HG03103 (cell line): ENCODE data around the gene STARD10.
A peak's percentile ranks its signal among the peaks of the same experiment; 100 is the strongest.

Source experiments
- ATAC-seq: cut with Tn5 transposase; IDR thresholded peaks from one replicate; pipeline ENCODE4 v1.9.1; 2021; ENCODE audit warnings: low read depth; ENCODE audit not compliant: unreplicated experiment

STARD10 gene

DNA sequence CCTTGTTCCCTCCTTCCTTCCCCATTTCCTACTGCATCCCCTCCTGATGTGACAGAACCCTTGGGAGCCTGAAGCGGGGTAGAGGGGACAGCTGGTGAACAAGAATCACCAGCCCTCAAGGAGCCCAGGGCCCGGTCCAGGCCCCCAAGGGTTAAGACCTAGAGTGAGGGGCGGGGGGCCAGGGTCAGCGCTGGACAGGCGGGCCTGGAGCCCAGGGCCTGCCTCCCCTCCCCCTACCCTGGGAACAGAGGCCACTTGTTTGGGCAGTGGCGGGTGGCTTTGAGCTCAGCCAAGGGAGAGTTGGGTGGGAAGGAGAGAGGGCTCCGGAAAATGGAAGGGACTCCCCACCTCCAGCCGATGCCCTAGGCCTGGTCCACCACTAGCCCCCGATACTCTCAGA is 43.8 kb downstream of the STARD10 start:
- no peak for ATAC-seq

DNA sequence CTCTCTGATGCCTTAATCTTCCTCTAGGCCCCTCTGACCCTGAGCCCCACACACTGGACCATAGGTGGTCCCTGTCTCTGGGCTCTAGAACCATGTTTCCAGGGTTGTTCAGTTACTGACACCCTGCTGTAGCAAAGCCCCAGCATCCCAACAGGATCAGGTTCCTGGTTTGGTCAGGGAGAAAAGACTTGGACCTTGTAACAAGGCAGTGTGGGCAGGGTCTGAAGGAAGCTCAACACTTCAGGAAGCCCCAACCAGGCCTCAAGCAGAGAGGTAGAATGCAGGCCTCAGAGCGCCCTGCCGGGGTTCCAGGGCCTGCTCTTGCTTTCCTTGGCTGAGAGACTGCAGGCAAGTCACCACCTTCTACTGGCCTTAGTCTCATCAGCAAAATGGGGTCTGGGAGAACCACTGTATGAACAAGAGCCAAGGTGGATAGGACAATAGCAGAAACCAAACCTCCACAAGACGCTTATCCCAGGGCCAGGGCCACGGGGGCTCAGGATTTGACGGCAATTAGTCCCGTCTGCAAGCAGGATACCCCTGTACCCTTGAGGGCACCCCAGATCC is 46.5 kb downstream of the STARD10 start:
- no peak for ATAC-seq

DNA sequence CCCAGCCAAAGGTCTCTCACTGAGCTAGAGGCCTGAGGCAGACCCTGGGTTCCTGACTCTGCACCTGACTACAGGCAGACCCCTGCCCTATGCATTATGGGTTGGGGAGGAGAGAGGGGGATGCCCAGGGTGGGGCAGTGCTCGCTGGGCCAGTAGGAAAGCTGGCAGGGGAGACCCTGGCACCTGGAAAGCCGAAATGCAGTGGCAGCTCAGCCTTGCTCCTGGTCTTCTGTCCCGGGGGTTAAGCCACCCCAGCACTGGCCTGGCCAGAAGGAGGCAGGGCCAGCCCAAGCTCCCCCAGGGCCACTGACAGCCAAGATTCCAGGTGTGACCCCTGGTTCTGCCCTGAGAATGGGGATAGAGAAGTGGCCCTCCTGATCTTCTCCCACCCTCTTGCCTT is 47.0 kb downstream of the STARD10 start:
- ATAC-seq: no peak

DNA sequence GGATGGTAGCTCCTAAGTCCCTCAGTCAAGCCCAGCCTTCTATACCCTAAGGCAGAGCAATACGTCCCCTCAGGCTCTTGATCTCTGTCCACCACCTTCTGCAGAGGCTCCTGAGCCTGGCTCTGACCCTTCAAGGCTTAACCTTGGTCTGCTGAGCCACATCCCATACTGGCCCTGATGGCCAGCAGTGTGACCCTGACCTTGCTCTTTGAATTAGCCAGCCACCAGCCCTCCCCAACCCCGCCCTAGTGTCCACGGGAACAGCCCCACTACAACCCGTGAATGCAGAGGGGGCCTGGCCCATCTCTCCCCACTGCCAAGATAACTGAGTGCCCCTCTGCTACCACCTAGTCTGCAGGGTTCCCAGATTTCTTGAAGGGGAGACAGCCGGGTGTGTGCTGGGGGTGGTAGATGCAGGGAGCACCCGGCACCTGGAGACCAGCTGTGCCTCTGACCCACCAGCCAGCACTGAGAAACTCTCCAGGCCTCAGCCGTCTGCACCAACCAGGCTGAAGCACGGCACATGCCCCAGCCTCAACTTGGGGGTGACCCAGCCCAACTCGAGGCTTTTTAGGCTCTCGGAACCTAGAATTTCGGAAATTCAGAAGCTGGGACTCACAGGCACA is 47.8 kb downstream of the STARD10 start:
- no peak for ATAC-seq

DNA sequence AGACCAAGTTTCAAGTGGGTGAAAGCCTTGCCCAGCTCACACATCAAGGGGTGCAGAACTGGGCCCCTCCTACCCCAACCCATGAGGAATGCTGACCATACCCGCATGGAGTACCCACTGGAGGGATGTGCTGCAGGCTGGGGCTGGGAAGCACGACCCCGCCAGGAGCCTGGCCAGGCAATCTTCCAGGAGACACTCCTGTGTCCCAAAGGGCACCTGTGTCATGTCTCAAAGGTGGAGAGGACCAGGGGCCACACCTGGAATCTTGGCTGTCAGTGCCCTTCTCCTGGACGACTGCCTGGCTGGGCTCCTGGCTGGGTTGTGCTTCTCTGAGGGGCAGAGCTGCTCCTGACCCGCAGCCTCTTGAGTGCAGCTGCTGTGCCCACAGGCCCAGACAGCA is 48.3 kb downstream of the STARD10 start:
- no peak for ATAC-seq

DNA sequence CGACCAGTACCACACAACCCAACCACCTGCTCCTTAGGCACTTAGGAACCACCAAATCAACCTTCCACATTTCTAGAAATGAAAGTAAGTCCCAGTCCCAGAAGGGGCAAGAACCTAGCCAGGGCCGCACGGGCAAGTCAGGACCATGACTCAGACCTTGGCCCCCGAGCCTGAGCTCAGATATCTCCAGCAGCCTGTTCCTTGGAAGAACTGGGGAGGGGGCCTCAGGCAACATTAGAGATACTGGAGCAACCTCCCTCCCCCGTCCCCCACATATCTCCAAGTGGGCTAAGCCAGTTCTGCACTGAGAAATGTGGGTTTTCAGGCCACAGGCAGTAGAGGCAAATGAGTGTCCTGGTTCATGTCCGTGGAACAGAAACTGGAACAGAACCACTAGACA is 49.4 kb downstream of the STARD10 start:
- ATAC-seq: no peak

DNA sequence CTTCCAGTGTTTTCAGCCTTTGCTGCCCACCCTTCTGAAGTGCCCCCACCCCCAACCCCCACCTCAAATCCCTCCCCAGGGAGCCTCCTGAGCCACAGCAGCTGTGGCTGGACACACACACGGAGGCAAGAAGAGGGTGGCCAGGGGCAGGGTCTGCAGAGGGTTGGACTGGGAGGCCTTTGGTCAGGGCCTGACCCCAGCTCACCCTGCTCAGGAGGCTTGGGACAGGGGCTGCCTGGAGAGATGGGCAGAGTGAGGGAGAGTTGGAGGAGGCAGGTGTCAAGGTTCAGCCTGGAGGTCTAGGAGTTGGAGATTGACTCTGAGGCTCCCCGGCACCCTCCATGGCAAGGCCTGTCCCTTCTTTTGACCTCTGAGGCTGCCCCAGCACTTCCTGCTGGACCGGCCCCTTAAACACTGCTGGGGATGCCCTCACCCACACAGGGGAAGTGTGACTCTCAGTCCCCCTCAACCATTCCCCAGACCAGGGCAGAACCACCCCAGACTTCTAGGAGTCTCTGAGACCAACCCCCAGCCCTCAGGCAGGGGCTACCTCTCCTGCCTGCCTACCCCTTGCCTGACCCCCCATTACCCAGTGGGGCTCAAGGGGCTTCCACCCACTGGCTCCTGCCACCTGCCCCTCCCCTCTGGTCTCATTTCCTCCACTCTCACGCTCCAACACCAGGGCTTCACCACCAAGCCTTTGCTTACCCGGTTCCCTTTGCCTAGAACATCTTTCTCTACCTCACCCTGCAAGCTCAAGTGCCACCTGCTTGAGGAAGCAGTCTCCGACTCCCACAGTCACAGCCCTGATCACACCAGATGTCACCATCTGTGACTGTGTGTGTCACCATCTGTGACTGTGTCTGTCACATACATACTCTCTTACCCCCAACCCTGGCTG is 50.3 kb downstream of the STARD10 start:
- no peak for ATAC-seq

DNA sequence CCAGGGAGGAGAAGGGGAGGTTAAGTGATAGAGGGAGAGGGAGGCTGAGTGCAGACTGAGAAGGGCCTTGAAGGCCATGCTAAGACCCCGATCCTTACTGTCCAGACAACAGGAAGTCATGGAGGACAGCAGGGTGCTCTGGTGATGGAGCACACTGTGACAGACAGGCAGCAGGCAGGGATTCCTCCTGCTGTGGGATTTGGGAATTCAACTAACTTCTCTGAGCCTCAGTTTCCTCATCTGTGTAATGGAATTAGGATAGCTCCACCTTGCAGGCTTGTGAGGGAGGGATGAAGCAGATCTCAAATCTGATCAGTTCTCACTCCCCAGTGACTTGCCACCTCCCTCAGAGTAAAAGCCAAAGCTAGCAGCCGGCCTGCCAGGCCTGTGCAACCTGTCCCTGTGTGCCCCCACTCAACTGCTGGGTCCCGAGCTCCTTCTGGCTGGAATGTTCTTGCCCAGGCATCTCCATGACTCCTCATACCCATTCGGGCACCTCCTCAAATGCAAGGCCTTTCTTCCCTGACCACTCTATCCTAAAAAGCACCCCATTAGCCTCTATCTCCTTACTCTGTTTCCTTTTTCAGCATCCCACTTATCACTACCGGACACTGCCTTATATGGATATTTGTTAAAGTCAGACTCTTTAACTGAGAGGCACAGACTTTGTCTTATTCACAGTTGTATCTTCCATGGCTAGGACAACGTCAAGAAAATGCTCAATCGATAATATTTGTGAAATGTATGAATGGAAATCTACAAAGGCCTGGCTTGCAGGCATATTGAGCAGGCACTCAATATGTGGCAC is 51.1 kb downstream of the STARD10 start:
- no peak for ATAC-seq

DNA sequence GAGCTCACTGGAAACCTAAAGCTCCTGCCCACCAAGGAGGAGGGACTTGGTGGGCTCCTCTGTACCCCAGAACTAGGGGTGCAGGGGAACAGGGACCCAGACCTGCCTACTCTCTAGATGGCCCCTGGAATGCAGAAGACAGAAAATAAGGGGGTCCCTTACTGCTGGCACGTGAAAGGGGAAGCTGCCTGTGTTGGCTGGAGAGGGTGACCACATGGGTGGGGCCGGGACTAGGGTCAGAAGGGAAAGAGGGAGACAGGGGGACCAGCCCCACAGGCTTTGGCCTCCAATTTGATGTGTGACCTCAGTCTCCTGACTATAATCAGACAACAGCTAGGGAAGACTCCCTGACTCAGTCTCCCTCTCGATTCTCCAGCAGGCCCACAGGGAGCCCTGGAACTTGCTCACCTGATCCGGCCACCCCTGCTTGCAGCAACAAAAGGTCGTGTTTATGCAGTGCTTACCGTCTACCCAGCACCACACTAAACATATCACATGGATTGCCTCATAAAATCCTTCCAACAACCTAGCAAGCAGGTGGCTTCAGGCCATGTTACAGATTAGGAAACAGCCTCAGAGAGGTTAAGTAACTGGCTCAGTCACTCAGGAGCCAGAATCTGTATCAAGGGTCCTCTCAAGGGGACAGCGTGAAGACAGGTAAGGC is 51.9 kb downstream of the STARD10 start:
- ATAC-seq: no peak

DNA sequence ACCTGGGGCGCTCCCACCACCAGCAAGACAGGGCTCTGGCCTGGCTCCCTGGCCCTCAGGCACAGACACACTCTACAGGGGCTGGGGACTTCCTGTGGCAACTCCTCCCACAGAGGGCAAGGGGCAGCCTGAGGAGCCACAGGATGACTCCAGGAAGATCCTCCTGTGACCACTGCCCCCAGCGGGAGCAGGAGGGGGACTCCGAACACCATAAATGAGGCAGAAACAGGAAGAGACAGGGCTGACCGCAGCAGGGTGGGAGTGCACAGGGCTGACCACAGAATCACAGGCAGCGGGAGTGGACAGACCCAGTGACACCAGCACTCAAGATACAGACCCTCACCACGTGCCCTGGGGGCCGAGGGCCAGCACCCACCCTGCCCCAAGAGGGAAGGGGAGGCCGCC is 52.4 kb downstream of the STARD10 start:
- ATAC-seq: no peak

DNA sequence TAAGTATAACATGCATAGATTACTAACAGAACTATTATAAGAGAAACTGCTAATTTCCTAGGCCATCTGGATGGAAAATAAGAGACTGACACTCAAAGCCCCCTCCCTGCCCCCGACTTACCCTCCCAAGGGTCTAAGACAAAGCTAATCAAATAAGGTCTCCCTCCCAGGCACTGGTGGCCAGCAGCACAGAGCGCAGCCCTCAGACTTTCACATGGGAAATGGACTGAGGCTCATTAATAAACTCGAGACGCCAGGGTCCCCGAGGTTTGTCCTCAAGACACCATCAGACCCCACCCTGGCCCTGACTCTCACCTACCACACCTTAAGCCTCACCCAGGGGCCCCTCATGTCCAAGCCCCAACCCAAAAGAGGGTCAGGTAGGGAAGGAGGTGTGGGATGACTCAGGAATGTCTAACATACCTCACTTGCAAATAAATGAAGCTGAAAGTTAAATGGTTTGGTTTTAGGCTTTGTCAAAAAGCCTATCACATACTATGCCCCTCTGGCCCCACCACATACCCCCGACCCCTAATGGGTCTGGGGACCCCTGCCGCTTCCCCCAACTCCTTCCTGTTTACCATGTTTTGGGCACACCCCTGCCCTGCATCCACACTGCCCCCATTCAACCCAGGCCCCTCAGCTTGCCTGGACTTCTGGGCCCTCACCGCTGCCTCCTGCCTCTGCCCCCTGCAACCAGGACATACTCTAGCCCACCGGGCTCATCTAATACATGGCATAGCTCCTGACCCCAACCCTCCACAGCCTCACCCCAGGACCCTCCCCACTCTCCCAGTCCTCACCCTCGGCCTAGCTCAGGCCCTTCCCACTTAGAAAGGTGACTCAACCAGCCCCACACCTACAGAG is 53.1 kb downstream of the STARD10 start:
- no peak for ATAC-seq

DNA sequence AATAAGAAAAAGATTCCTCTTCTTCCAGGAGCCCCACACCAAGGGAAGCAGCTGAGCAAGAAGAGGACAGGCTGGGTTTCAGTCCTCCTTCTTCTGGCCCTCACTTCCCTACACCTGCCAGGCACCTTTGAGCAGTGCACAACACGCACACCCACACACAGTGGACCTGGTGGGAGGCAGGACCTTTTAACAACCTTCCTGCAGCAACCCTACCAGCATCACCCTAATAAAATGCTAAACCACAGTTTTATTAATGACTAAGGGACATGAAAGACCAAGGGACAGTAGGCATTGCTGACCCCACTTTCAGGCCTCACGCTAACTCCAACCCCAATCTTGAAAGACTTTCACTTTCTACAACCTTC is 53.8 kb downstream of the STARD10 start:
- ATAC-seq: no peak

DNA sequence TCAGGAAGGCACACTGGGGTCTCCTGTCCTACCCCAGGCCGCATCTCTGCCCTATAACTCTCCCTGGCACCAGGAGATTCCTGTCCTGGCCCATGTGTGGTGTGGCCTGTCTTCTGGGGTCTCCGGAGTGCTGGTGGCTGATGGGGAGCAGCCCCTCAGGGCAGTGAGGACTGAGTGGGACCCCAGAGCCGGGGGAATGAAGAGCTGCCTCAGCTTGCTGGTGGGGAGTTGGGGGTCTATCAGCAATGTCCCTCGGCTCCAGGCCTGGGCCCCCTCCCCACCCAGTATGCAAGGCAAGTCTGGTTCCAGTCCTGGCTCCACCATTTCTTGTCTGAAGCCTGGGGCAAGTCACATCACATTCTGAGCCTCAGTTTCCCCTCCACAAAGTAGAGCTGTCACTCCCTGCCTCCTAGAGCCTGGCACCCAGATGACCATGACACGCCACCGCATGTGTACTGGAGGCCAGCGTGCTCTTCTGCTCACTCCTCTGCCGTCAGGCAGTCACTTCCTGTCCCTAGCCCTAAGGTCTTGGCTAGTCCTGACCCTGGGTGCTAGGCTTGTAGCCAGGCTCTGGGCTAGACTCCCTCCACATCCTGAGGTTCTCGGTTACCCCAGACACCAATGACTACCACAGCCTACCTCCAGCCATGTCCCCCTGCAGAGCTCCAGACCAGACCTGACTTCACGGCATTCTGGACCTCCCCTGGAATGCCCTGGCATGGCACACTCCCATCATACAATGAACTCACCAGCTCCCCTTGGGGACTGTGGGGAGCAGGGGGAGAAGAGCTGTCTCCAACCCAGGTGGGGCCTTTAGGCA is 54.4 kb downstream of the STARD10 start:
- no peak for ATAC-seq

DNA sequence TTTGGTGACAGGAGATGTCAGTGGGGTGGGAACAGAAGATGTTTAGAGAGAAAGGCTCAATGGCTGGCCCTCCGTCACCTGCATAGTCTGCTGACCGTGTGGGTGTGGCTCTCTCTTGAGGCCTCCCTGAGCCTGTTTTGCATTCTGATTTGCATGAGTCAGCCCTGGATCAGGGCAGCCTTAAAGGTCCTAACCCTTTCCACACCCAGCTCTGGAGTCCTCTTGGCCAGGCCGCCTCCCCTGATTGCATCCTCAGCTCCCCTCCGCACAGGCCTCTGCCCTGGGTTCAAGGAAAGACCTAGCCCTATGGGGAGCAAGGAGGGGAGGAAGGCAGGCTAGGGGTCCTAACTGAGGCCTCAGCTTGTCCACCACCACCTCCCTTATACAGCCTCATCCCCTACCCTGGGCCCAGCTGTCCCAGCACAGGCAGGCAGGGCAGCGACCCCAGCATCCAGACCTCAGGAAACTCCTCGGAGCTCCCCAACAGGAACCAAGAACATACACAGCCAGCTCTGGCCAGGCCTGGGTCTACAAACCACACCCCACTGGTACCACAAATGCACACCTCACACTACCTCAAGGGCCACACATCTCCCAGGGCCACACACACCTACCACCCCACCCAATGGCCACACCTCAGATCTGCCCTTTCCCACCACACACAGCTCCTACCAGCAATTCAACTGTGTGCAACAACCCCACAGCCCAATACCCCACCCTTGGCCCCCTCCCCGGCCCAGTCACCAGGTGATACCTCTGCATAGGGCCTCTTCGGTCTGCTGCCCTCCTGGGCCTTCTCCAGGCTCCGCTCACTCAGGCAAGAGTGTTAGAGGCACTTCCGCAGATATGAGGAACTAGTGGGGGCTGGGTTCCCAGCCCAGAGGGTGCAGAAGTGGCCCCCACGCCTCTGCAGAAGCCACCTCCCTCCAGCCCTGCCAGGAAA is 55.4 kb downstream of the STARD10 start:
- peak; percentile 37 for ATAC-seq

DNA sequence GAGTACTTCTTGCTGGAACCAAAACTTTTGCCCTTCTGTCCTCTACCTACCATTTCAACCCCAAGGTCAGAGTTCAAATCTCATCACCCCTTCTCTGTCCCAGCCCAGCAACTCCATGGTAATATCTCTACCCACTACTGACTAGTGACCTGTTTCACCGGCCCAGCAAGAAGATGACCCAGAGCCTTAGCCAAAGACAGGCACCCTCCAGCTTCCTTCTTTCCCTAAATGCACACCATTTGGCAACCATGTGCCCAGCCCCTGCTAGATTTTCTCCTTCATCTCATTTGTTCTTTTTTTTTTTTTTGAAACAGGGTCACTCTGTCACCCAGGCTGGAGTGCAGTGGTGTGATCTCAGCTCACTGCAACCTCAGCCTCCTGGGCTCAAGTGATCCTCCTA is 56.5 kb downstream of the STARD10 start:
- ATAC-seq: no peak

DNA sequence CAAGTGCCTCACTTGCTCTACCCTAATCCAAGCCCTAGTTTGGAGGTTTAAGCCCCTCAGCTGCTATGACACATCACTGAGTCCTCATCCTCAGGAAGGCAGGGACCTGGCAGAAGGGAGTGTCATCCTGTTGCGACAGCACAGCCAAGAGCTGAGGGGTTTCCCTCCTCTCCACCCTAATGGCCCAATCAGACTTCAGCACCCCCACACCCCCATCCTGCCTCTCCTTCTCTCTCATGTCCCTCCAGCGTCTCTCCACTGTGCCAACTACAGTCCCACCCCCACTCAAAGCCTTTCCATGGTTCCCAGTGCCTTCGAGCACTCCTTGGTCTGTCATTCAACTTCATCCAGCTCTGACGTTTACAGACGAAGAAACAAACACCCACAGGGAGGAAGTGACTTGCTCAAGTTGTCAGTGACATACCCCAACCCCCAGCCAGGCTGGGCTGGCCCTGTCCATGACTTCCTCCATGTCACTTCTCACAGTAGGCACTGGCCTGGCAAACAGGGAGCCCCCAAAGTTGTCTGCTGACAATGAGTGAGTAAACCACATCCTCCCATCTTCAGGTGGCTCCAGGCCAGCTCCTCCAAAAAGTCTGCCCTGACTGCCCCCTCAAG is 57.3 kb downstream of the STARD10 start:
- no peak for ATAC-seq

DNA sequence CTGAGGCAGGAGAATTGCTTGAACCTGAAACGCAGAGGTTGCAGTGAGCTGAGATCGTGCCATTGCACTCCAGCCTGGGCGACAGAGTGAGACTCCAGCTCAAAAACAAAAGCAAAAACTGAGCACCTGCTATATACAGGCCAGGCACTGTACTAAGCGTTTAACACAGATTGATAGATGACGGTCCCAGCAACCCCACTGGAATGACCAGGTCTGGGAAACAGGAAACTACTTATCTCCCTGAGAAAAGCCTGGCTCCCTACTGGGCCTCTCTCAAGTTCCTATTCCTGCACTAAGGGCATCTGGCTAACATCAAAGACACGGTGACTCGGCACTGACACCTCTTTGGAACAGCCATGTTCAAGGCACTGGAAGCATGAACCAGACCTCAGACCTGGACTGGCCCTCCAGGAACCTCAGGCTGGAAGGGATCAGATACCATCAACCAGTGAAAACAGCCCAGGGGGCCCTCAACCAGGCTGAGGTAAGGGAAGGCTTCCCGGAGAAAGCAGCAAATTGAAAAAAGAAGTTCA is 58.3 kb downstream of the STARD10 start:
- ATAC-seq: no peak
